22Rv1 (cell line): ENCODE results near the gene DHRS3.

Experiments
- H3K27ac ChIP-seq: fragments of 450-650 bp; 2 replicates; pipeline ENCODE4 v1.5.1; 2017
- ZFX ChIP-seq: fragments of 450-650 bp; IDR thresholded peaks from 2 replicates; pipeline ENCODE4 v1.6.1; 2017; ENCODE audit warnings: antibody characterized with exemption, borderline replicate concordance
- TF ChIP-seq, protein P1 (sequence below): fragments of 450-650 bp; IDR thresholded peaks from 2 replicates; pipeline ENCODE4 v1.5.1; 2017; ENCODE audit warnings: mild to moderate bottlenecking

DHRS3 gene

DNA sequence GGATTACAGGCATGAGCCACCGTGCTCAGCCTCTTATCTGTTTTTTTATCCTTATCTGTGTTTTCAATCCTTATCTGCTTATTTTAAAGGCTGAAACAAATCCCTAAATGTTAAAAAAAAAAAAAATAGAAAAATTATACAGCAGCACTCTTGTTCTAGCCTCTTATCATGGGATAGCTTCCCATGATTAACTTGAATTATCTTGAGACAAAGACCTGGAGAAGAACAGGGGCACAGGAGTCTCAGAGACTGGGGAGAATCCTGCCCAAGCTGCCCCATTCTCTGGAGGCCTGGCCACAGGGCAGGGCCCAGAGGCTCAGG is 86.9 kb downstream of the DHRS3 start:
- TF ChIP-seq ZFX = no peak
- TF ChIP-seq, protein P1, sequence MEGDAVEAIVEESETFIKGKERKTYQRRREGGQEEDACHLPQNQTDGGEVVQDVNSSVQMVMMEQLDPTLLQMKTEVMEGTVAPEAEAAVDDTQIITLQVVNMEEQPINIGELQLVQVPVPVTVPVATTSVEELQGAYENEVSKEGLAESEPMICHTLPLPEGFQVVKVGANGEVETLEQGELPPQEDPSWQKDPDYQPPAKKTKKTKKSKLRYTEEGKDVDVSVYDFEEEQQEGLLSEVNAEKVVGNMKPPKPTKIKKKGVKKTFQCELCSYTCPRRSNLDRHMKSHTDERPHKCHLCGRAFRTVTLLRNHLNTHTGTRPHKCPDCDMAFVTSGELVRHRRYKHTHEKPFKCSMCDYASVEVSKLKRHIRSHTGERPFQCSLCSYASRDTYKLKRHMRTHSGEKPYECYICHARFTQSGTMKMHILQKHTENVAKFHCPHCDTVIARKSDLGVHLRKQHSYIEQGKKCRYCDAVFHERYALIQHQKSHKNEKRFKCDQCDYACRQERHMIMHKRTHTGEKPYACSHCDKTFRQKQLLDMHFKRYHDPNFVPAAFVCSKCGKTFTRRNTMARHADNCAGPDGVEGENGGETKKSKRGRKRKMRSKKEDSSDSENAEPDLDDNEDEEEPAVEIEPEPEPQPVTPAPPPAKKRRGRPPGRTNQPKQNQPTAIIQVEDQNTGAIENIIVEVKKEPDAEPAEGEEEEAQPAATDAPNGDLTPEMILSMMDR = no peak
- H3K27ac ChIP-seq = no peak overlapping the region

- TF ChIP-seq ZFX = no peak
- TF ChIP-seq, protein P1 = no peak
- no peak overlapping the region for H3K27ac ChIP-seq
Observed at GRCh38 chr1:12530462-12531178, 87.4 kb downstream of the DHRS3 start.

DNA sequence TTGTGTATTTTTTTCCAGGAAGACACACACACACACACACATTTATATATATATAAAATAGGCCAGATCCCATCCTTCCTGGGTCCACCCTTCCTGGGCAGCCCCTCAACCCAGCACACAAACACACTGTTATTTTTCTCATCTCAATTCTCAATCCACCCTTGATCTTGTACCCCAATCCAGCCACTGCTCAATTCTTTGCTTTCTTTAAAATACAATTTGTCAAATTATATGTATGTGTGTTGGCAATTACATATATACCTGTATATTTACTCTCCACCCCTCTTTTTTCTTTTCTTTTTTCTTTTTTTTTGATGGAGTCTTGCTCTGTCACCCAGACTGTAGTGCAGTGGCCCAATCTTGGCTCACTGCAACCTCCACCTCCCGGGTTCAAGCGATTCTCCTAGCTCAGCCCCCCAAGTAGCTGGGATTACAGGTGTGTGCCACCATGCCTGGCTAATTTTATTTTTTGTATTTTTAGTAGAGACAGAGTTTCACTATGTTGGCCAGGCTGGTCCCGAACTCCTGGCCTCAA is 88.3 kb downstream of the DHRS3 start:
- H3K27ac ChIP-seq = peak overlapping the region; percentile 54; the same call in 1 of the 2 replicates
- TF ChIP-seq ZFX = no peak
- TF ChIP-seq, protein P1 = no peak

- peak overlapping the region; percentile 54 for H3K27ac ChIP-seq
- no peak for TF ChIP-seq ZFX
- TF ChIP-seq, protein P1 = no peak
Observed at GRCh38 chr1:12528021-12528852, 89.8 kb downstream of the DHRS3 start.

GRCh38 chr1:12527564-12527963 is 90.4 kb downstream of the DHRS3 start:
- peak overlapping the region; percentile 54 for H3K27ac ChIP-seq
- TF ChIP-seq, protein P1 = no peak

- no peak for TF ChIP-seq ZFX
- TF ChIP-seq, protein P1 = no peak
- no peak overlapping the region for H3K27ac ChIP-seq
Observed at GRCh38 chr1:12525311-12526181, 92.5 kb downstream of the DHRS3 start.
